Urinary bladder (tissue), 4 donors: ENCODE data around the gene RNF14. TPM values are rescaled to one million over a fixed set of nuclear protein-coding genes. Genes with fewer than 3 reads are reported as not detected.

Experiments used
- DNase-seq: peaks from one replicate; pipeline ENCODE4 v3.0.0-alpha.2; 2015; ENCODE audit errors: extremely low spot score
- H3K27ac ChIP-seq: one replicate; pipeline ENCODE4 v1.5.1; 2013; ENCODE audit warnings: low read depth, mild to moderate bottlenecking, moderate library complexity
- H3K36me3 ChIP-seq: one replicate; pipeline ENCODE4 v1.6.1; 2013; ENCODE audit warnings: mild to moderate bottlenecking, moderate library complexity; ENCODE audit not compliant: insufficient read depth
- H3K4me1 ChIP-seq: one replicate; pipeline ENCODE4 v1.6.1; 2013; ENCODE audit warnings: mild to moderate bottlenecking, moderate library complexity; ENCODE audit not compliant: insufficient read depth
- H3K4me3 ChIP-seq: one replicate; pipeline ENCODE4 v1.5.1; 2013; ENCODE audit warnings: low read depth, low read length
- WGBS: extraction: QIAGEN DNeasy Blood & Tissue Kit; methylation state at CpG from one replicate; pipeline ENCODE4 v1.1.7; 2013; 5-methylcytosine and 5-hydroxymethylcytosine counted together
- polyA plus RNA-seq: library from polyadenylated mRNA; stranded (reverse); fragments of 200-250 nt; gene quantifications from one replicate; pipeline ENCODE4 v1.2.3, GENCODE V29; 2013
- total RNA-seq: library from RNA; depleted of rRNA; stranded (reverse); fragments of >200 nt; gene quantifications from one replicate; pipeline ENCODE4 v1.2.3, GENCODE V29; 2014
- donor health status: healthy with polysubstance abuse.
- donor health status: healthy.

The RNF14 gene
- total and polyA plus RNA-seq, 2 donors = 51.9 to 69.7 TPM

DNA sequence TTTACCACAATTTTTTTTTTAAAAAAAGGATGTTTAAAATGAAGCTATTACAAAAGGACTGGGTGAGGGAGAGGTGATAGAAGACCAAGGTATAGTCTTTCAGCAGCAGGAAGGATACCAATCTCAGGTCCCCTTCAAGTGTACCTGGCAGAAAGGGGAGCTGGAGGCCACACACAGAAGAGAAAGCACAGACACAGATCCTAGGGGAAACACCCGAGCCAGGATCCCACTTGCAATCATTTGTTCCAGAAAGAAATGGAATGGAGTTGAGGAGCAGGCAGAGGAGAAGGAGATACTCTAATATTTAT, 38.3 kb downstream of the RNF14 start:
- Histone ChIP-seq H3K36me3 (no peaks in the 10 kb centered on the region), H3K4me3 (no peak overlapping the region), H3K4me1 (no peaks in the 10 kb centered on the region), H3K27ac (no peak overlapping the region)
- DNase-seq = no peak
- WGBS = 88% methylated on average over 1 of the region's 1 CpG

DNA sequence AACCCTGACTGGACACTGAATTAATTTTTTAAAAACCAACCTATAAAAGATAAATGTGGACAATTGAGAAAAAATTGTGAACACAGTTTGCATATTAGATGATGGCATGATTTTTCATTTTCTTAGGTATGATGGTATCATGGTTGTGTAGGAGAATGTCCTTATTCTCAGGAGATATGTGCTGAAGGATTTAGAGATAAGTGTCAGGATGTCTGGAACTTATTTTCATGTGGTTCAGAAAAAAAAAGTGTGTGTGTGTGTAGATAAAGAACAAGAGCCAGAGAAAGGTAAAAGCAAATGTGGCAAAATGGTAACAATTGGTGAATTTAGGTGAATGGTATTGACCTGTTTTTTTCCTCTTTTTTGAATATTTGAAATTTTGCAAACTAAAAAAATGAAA, 39.9 kb downstream of the RNF14 start:
- Histone ChIP-seq H3K4me1 (no peaks in the 10 kb centered on the region), H3K36me3 (no peaks in the 10 kb centered on the region), H3K27ac (no peak overlapping the region), H3K4me3 (no peak overlapping the region)
- no peak for DNase-seq

DNA sequence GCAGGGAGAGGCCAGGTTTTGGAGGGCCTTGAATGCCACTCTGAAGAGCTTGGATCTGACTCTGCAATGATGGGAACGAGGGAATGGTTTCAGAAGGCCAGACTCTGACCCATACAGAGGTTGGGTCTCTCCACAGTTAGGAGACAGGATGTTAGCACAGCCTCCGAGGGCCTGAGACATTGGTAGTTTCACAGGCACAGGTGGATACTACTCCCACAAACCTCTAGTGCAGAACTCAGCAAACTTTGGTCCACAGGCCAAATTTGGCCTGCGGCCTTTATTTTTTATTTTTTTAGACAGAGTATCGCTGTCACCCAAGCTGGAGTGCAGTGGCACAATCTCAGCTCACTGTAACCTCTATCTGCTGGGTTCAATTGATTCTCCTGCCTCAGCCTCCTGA, 41.0 kb downstream of the RNF14 start:
- Histone ChIP-seq H3K4me3 (no peak overlapping the region), H3K36me3 (no peaks in the 10 kb centered on the region), H3K4me1 (no peaks in the 10 kb centered on the region), H3K27ac (no peak overlapping the region)
- WGBS = 91% methylated on average over 4 of the region's 4 CpGs
- no peak for DNase-seq

DNA sequence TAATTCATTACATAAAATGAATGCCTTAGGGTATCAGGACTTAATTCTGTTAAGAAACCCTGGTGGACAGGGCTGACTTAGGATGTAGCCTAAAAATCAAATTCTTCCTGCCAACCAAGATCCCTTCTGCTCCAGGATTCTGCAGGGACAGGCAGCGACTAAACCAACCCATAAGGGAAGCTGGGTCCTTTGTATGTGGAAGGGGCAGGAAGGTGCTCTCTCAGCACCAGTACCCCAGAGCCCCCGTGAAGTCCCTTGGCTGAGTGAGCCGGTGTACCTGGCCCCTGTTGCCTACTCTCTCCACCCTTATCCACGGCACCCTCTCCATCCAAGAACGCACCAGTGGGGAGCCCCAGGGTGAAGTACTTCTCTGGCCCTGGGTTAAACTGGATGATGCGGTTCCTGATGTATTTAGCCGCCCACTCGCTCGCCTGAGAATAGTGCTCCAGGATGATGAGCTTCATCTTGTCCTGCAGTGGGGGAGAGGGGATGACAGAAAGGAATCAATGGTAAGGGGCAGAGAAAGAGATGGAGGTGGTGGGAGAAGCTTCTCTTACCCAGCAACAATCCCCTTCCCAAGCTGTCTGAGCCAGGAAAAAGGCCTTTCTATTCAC, 42.8 kb downstream of the RNF14 start:
- H3K36me3 ChIP-seq = no peaks in the 10 kb centered on the region
- DNase-seq = no peak
- 93% methylated on average over 9 of the region's 9 CpGs for WGBS
- no peak overlapping the region for H3K27ac ChIP-seq
- H3K4me3 ChIP-seq = peak overlapping the region; percentile 75
- H3K4me1 ChIP-seq = no peaks in the 10 kb centered on the region

DNA sequence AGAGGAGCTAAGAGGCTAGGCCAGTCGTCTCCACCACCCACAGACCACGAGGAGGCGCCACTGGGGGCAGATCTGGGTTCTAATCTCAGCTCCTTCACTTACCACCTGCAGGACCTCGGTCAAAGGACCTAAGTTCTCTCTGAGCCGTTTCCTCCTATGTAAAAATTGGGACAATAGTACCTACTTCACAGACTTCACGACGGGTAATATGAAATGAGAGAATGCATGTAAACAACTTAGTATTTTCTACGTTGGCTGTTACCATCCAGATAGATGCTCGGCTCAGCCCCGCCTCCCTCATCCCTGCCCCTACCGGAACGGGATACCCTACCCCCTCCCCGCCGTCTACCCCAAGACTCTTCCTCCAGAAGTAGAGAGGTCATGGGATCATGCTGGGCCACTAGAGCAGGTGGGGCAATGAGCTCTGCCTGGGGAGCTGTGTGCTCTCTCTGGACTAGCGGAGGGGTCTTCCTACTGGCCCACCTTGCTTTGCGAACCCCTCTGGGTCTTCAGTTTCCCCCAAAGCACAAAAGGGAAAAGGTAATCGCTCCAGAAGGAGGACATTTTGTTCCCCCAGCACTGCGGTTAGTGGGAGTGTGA, 43.4 kb downstream of the RNF14 start:
- no peaks in the 10 kb centered on the region for H3K4me1 ChIP-seq
- WGBS = 8% methylated on average over 18 of the region's 18 CpGs
- peak overlapping the region; percentile 75 for H3K4me3 ChIP-seq
- H3K36me3 ChIP-seq = no peaks in the 10 kb centered on the region
- DNase-seq = no peak
- peak overlapping the region; percentile 72 for H3K27ac ChIP-seq

DNA sequence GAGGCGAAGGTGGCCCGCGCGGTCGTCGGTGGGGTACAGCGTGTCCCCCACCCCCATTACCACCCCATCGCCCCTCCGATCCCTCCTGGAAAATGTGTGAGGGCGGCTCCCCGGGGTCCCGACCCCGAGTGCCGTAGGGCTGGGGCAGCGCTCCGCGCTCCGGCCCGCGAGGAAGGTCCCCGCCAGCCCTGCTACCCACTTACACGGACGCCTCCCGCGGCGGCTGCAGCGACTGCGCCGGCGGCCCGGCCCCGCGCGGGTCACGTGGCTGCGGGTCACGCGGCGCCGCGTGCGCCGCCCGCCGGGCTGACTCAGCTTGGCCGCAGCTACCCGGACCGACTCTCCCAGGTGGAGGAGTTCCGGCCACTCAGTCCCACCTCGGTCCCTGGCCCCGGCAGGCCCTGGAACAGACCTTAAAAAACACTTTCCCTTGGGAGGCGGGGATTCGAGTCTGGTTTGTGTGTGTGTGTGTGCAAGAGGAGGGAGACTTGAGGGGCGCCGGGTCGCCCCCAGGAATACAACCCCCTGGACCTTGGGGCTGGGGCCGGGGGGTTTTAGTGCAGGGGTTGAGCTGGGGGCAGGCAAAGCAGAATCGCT, 44.0 kb downstream of the RNF14 start, which contains the start of gene GNPDA1:
TSS of gene GNPDA1 (minus strand) at position 236 of the 597 bp plus-strand sequence. CDS start 992 bp downstream, outside the sequence.
- DNase-seq = no peak
- under 1% methylated on average over 58 of the region's 58 CpGs for WGBS
- Histone ChIP-seq H3K4me3 (peak within 1 kb of the TSS; percentile 75), H3K27ac (peak within 1 kb of the TSS; percentile 82), H3K36me3 (no peaks in the 10 kb centered on the region), H3K4me1 (no peaks in the 10 kb centered on the region)

DNA sequence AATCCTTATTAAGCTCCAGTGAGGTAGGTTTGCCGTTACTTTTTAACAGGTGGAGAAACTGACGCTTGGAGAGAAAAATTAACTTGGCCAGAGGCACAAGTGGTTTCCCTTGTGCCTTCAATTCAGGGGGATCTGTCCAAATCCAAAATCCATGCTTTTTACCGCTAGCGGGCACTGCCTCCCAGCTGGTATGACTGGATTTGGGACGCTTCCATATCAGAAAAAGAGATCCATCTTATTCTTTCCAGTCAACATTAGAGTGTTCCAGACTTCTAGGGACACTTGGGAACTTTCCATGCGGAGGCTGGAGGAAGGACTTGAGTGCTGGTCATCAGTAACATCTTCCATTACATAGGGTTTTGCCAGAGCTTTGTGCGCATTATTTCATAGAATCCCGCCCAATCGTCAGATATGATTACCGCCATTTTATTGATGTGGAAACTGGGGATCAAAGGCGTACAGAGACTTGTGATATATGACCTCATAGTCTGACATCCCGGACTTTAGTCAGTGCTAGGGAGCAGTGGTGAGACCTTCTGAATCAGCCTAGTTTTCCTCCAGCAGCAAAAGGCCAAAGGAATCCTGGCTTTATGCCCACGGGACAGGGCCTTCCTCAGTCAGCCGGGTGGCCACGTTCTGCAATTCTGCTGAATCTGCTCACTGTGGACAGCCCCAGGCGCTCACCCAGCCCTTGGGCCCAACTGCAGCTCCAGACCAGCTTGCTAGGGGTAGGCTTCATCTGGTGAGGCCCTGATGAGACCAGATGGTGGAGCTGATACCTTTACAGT, 45.0 kb downstream of the RNF14 start:
- Histone ChIP-seq H3K4me3 (no peak overlapping the region), H3K36me3 (no peaks in the 10 kb centered on the region), H3K27ac (no peak overlapping the region), H3K4me1 (no peaks in the 10 kb centered on the region)
- WGBS = 81% methylated on average over 16 of the region's 16 CpGs
- no peak for DNase-seq

DNA sequence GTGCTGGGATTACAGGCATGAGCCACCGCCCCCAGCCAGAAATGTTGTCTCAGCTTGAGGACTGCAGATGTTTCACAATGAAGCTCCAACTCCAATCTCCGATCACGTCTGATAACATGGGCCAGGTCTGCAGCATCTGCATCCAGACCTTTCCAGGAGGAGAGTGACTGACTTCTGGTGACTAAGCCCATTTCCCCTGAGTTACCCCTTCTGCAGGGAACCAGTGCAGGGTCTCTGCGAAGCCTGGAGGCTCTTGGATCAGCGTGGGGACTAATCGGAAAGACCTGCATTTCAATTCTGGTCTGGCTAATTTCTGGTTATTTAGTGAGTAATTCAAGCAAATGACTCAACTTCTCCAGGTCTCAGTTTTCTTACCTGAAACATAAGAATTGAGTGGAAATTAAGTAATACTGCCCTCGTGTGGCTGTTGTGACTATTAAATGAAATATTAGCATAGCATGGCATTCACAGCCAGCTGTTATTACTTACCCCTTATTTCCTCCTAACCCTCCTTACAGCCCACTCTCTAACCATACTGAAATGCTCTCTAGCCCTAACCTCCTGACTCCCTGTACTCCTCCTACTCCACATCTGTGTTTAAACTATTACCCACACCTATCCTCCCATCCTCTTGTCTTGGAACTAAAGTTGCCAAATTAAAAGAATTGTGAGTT, 46.1 kb downstream of the RNF14 start:
- Histone ChIP-seq H3K4me3 (no peak overlapping the region), H3K4me1 (no peaks in the 10 kb centered on the region), H3K27ac (no peak overlapping the region), H3K36me3 (no peaks in the 10 kb centered on the region)
- no peak for DNase-seq
- 64% methylated on average over 7 of the region's 7 CpGs for WGBS

DNA sequence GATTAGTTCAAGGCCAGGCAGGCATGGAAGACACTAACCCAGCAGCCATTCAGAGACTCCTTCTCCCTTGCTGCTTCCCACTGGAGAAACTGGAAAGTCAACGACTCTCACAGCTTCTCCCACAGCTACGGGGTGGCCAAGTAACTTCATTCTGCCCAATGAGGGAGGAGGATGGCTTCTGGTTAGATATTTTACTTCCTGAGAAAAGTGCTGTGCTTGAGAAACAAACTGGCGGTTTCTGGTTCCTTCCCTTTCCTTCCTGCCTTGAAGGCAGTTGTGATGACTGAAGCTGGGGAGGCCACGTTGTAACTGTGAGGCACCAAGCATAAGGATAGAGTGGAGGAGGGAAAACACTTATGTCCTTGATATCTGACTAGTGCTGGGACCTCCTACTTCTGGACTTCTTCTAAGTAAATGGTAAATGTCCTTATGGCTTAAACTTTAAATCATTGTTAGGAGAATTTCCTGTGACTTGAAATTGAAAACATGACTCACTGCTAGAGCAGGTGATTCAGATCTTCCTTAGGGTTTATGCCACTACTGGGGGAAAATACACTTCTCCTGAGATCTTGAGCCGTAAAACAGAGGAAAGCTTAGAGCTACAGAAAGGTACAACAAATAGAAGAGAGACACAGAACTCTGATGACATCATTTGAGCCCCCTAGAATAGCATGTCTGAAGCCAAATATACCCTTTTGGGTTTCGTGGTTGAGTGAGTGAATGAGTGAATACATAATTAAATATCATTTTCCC, 47.1 kb downstream of the RNF14 start:
- no peak overlapping the region for H3K27ac ChIP-seq
- WGBS = 69% methylated on average over 6 of the region's 6 CpGs

DNA sequence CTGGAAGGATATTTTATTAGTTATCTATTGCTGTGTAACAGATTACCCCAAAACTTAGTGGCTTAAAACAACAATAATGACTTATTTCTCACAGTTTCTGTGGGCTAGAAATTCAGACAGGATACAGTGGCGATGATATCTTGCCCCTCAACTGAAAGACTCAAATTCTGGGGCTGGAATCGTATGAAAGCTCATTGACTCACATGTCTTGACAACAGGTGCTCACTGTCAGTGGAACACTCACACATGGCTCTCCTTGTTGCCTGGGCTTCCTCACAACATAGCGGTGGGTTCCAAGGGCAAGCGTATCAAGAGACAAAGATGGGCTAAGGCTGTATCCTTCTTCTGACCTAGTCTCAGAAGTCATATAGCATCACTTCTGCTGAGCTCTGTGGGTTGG, 47.7 kb downstream of the RNF14 start:
- H3K4me1 ChIP-seq = no peaks in the 10 kb centered on the region
- WGBS = 66% methylated on average over 4 of the region's 4 CpGs
- H3K27ac ChIP-seq = no peak overlapping the region
- H3K36me3 ChIP-seq = no peaks in the 10 kb centered on the region
- H3K4me3 ChIP-seq = no peak overlapping the region
- no peak for DNase-seq

More for the DNA sequence above, 47.1 kb downstream of the RNF14 start:
- no peak for DNase-seq
- no peak overlapping the region for H3K4me3 ChIP-seq
- H3K4me1 ChIP-seq = no peaks in the 10 kb centered on the region
- H3K36me3 ChIP-seq = no peaks in the 10 kb centered on the region

DNA sequence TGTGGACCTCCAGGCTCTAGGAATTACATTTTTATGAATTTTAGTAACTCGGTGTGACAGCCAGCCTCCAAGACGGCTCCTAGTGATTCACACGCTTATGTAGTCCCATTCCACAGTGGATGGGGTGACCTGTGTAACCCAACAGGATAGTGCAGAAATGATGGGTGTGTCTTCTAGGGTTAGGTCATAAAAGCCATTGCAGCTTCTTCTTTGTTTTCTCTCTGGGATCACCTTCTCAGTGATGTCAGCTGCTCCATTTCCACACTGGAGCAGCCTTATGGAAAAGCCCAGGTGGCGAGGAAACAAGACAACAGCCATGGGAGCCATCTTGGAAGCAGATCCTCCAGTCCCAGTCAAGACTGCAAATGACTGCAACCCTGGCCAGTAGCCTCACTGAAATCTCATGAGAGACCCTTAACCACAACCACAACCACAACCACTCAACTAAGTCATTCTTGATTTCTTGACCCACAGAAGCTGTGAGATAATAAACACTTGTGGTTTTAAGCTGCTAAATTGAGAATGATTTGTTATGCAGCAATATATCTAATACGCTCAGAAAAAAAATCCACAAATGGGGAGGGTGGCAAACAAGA, 49.0 kb downstream of the RNF14 start:
- no peak overlapping the region for H3K27ac ChIP-seq

DNA sequence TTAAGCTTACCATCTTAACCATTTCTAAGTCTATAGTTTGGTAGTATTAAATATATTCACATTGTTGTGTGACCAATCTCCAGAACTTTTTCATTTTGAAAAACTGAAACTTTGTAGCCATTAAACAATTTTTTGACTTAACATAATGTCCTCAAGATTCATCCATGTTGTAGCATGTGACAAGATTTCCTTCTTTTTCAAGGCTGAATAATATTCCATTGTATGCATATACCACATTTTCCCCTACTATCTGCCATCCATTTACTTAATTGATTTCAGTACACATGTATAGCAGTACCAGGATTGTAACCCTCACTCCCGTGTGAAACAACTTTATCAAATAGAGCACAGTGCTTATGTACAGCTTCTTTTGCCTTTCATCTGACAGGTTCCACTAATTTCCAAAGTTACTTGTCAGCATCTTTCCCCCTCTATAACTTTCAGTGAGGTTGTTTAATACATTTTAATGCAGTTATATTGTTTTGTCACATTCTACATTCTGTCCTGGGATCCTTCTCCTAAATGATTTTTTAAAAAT, 51.3 kb downstream of the RNF14 start:
- Histone ChIP-seq H3K4me3 (no peak overlapping the region), H3K27ac (no peak overlapping the region), H3K4me1 (no peaks in the 10 kb centered on the region), H3K36me3 (no peaks in the 10 kb centered on the region)
- no peak for DNase-seq
- 92% methylated on average over 1 of the region's 1 CpG for WGBS

More for the DNA sequence above, 49.0 kb downstream of the RNF14 start:
- H3K4me1 ChIP-seq = no peaks in the 10 kb centered on the region
- 91% methylated on average over 5 of the region's 5 CpGs for WGBS
- H3K4me3 ChIP-seq = no peak overlapping the region
- no peaks in the 10 kb centered on the region for H3K36me3 ChIP-seq
- DNase-seq = no peak
